BE2C (cell line): ENCODE results near the gene PSMC4.

Experiments used
- DNase-seq: peaks from one replicate; pipeline ENCODE4 v3.0.0-alpha.2; 2020
- H3K27me3 ChIP-seq: fragments of 250-450 bp; sonication (Bioruptor Pico); 2 replicates; pipeline ENCODE4 v1.5.1; 2020; ENCODE audit warnings: mild to moderate bottlenecking
- H3K36me3 ChIP-seq: fragments of 250-450 bp; sonication (Bioruptor Pico); 2 replicates; pipeline ENCODE4 v1.5.1; 2020; ENCODE audit warnings: mild to moderate bottlenecking
- H3K4me1 ChIP-seq: fragments of 250-450 bp; sonication (Bioruptor Pico); 2 replicates; pipeline ENCODE4 v1.5.1; 2020
- H3K4me3 ChIP-seq: 2 replicates; pipeline ENCODE4 v1.5.1; 2011; ENCODE audit warnings: low read depth, low read length
- H3K9me3 ChIP-seq: fragments of 250-450 bp; sonication (Bioruptor Pico); 2 replicates; pipeline ENCODE4 v1.5.1; 2020
- TF ChIP-seq, protein P1 (sequence below): IDR thresholded peaks from 2 replicates; pipeline ENCODE4 v1.5.1; 2012; ENCODE audit warnings: mild to moderate bottlenecking, low read depth, low read length

Gene PSMC4

DNA sequence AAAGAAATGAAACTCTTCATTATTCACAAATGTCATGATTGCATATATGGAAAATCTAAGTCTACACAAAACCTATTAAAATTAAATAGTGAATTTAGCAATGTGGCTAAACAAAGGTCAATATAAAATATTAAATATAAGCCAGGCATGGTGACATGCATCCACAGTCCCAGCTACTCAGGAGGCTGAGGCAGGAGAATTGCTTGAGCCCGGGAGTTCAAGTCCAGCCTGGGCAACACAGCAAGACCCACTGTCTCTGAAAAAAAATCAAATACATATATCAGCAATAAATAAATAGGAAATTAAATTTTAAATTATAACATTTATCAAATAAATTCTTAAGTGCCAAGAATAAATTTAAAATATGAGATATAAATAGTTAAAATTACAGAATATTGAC is 11.9 kb downstream of the PSMC4 start:
- TF ChIP-seq, protein P1, sequence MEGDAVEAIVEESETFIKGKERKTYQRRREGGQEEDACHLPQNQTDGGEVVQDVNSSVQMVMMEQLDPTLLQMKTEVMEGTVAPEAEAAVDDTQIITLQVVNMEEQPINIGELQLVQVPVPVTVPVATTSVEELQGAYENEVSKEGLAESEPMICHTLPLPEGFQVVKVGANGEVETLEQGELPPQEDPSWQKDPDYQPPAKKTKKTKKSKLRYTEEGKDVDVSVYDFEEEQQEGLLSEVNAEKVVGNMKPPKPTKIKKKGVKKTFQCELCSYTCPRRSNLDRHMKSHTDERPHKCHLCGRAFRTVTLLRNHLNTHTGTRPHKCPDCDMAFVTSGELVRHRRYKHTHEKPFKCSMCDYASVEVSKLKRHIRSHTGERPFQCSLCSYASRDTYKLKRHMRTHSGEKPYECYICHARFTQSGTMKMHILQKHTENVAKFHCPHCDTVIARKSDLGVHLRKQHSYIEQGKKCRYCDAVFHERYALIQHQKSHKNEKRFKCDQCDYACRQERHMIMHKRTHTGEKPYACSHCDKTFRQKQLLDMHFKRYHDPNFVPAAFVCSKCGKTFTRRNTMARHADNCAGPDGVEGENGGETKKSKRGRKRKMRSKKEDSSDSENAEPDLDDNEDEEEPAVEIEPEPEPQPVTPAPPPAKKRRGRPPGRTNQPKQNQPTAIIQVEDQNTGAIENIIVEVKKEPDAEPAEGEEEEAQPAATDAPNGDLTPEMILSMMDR, result no peak
- Histone ChIP-seq H3K36me3 (peaks cover 48% of the 10 kb centered on the region), H3K27me3 (no peaks in the 10 kb centered on the region), H3K4me1 (no peaks in the 10 kb centered on the region; the same call in 1 of the 2 replicates), H3K4me3 (no peak overlapping the region), H3K9me3 (no peaks in the 10 kb centered on the region; the same call in 1 of the 2 replicates)
- DNase-seq, result no peak

DNA sequence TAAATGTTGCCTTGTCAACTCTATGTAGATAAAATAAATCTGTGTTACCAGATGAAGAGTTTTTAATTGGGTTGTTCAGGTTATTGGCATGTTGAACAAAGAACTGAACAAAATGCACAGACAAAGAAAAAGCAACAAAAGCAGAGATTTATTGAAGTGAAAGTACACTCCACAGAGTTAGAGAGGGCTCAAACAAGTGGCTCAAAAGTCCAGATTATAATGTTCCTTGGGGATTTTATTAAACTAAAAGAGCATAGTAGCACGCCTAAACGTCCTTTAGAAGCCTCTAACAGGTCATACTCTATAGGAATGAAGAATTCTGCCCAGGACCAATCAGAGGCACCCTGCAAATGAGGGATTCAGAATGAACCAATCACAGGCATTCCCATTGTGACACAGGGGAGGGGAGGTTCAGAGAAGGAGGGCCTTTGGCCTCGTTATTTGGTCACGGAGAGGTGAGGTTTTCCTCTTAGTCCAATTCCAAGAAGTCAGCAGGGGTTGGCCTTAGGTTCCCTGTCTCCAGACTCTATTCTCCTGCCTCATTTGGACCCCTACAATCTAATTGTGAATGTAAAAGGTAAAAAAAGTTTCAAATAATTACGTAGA is 12.8 kb downstream of the PSMC4 start:
- DNase-seq, result no peak
- Histone ChIP-seq H3K36me3 (peaks cover 39% of the 10 kb centered on the region), H3K9me3 (no peaks in the 10 kb centered on the region; the same call in 1 of the 2 replicates)

GRCh38 chr19:39986643-39987042 is 15.7 kb downstream of the PSMC4 start:
- TF ChIP-seq, protein P1, result no peak
- Histone ChIP-seq H3K27me3 (no peaks in the 10 kb centered on the region), H3K4me1 (no peaks in the 10 kb centered on the region), H3K36me3 (peaks cover 10% of the 10 kb centered on the region; the same call in 1 of the 2 replicates), H3K9me3 (no peaks in the 10 kb centered on the region; the same call in 1 of the 2 replicates), H3K4me3 (no peak overlapping the region)
- DNase-seq, result no peak

More for the DNA sequence above, 12.8 kb downstream of the PSMC4 start:
- Histone ChIP-seq H3K4me3 (no peak overlapping the region), H3K27me3 (no peaks in the 10 kb centered on the region), H3K4me1 (no peaks in the 10 kb centered on the region; the same call in 1 of the 2 replicates)
- TF ChIP-seq, protein P1, result no peak

DNA sequence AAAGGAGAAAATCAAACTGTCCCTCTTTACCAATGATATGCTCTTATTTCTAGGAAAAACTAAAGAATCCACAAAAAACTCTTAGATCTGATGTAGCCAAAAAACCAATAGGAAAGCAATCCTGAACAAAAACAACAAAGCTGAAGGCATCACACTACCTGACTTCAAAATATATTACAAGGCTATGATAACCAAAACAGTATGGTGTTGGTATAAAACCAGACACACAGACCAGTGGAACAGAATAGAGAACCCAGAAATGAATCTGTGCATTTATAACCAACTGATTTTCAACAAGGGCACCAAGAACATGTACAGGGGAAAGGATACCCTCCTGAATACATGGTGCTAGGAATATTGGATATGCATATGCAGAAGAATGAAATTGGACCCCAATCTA is 16.2 kb downstream of the PSMC4 start:
- TF ChIP-seq, protein P1, result no peak
- H3K4me1 ChIP-seq, result no peaks in the 10 kb centered on the region
- DNase-seq, result no peak
- H3K27me3 ChIP-seq, result no peaks in the 10 kb centered on the region
- H3K4me3 ChIP-seq, result no peak overlapping the region
- H3K36me3 ChIP-seq, result peaks cover 7% of the 10 kb centered on the region; the same call in 1 of the 2 replicates
- no peaks in the 10 kb centered on the region; the same call in 1 of the 2 replicates for H3K9me3 ChIP-seq

DNA sequence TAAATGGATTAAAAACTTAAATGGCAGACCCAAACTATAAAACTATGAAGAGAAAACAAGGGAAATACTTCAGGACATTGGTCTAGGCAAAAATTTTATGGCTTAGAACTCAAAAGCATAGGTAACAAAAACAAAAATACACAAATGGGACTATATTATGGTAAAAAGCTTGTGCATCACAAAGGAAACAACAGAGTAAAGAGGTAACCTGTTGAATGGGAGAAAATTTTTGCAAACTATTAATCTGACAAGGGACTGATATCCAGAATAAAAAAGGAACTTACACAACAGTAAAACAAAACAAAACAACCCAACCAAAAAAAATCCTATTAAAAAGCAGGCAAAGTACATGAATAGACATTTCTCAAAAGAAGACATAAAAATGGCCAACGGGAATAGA is 16.6 kb downstream of the PSMC4 start:
- no peak for DNase-seq
- Histone ChIP-seq H3K4me1 (no peaks in the 10 kb centered on the region), H3K27me3 (no peaks in the 10 kb centered on the region), H3K36me3 (0 out of 2 replicates have a peak, but pooled peaks cover 2% of the 10 kb centered on the region), H3K9me3 (no peaks in the 10 kb centered on the region; the same call in 1 of the 2 replicates), H3K4me3 (no peak overlapping the region)
- TF ChIP-seq, protein P1, result no peak

GRCh38 chr19:39993605-39994004 is 22.6 kb downstream of the PSMC4 start:
- H3K4me3 ChIP-seq, result no peak overlapping the region
- TF ChIP-seq, protein P1, result no peak
- DNase-seq, result no peak

More at GRCh38 chr19:39993605-39994004, 22.6 kb downstream of the PSMC4 start:
- H3K27me3 ChIP-seq, result no peaks in the 10 kb centered on the region
- H3K4me1 ChIP-seq, result no peaks in the 10 kb centered on the region
- H3K9me3 ChIP-seq, result no peaks in the 10 kb centered on the region
- no peaks in the 10 kb centered on the region for H3K36me3 ChIP-seq
